GM12864 (cell line): ENCODE results near the gene GNAI2.

Experiments
- DNase-seq: peaks from one replicate; pipeline ENCODE4 v3.0.0-alpha.2; 2011; ENCODE audit warnings: low read depth
- H3K4me3 ChIP-seq: 2 replicates; pipeline ENCODE4 v1.5.1; 2011; ENCODE audit warnings: mild to moderate bottlenecking, low read depth, low read length, control low read depth
- TF ChIP-seq, protein P1 (sequence below): IDR thresholded peaks from 2 replicates; pipeline ENCODE4 v1.5.1; 2011; ENCODE audit warnings: low read depth, mild to moderate bottlenecking, moderate library complexity, low read length, control low read depth, inconsistent platforms; ENCODE audit errors: missing control alignments

The GNAI2 gene

DNA sequence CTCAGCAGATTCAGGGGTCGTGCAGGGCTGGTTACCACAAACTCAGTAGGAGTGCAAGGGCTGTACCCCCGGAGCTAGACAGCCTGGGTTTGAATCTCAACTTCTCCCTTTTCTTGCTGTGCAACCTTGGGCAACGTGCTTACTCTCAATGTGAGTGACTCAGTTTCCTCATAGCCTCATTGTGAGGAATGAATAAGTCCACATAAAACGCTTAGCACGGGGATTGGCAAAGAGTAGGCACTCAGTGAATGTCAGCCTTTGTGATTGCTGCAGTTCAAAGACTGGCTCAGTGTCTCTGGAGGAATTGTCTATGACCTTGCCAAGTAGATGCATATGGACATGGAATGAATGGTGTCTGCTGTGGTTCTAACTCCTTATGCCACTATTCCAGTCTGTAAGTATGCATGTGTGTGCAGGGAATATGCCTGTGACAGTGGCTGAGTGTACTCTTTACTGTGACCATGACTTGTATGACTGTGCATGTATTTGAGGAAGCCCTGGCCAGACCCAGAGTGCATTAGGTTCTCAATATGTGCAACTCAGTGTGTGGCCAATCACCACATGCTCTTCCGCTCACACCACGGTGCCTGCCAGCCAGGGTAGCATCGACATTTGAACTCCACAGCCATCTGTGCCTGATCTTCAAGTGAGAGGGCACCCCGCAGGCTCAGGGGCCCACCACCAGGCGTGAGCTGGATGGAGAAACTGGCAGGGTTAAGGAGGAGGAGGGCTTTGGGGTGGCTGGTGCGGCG is 64.1 kb downstream of the GNAI2 start:
- DNase-seq = no peak
- TF ChIP-seq, protein P1, sequence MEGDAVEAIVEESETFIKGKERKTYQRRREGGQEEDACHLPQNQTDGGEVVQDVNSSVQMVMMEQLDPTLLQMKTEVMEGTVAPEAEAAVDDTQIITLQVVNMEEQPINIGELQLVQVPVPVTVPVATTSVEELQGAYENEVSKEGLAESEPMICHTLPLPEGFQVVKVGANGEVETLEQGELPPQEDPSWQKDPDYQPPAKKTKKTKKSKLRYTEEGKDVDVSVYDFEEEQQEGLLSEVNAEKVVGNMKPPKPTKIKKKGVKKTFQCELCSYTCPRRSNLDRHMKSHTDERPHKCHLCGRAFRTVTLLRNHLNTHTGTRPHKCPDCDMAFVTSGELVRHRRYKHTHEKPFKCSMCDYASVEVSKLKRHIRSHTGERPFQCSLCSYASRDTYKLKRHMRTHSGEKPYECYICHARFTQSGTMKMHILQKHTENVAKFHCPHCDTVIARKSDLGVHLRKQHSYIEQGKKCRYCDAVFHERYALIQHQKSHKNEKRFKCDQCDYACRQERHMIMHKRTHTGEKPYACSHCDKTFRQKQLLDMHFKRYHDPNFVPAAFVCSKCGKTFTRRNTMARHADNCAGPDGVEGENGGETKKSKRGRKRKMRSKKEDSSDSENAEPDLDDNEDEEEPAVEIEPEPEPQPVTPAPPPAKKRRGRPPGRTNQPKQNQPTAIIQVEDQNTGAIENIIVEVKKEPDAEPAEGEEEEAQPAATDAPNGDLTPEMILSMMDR = no peak
- peak overlapping the region; percentile 62 for H3K4me3 ChIP-seq

DNA sequence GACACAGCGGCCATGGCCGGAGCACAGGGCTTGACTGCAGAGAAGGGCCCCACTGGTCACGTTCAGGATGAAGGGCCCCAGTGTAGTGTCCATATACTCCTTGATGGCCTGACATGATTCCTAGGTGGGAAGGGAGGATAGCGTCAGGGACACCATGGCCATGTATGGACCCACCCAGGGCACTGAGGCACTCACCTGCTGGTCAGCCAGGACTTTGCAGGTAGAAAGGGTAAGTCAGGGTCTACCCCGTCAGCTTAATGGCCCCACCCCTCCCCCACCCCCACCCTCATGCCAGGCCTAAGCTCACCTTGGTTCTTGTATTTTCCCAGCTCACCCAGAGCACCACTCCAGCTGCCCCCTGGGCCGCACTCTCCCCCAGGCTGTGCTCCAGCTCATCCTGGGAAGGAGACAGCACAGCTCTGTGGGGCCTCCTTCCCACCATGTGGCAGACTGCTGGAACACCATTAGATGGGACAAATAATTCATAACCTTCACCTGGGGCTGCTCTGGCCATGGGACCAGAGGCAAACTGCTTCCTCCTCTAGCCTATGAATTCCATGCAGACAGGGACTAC is 64.8 kb downstream of the GNAI2 start:
- peak overlapping the region; percentile 62 for H3K4me3 ChIP-seq
- no peak for DNase-seq
- TF ChIP-seq, protein P1 = no peak

DNA sequence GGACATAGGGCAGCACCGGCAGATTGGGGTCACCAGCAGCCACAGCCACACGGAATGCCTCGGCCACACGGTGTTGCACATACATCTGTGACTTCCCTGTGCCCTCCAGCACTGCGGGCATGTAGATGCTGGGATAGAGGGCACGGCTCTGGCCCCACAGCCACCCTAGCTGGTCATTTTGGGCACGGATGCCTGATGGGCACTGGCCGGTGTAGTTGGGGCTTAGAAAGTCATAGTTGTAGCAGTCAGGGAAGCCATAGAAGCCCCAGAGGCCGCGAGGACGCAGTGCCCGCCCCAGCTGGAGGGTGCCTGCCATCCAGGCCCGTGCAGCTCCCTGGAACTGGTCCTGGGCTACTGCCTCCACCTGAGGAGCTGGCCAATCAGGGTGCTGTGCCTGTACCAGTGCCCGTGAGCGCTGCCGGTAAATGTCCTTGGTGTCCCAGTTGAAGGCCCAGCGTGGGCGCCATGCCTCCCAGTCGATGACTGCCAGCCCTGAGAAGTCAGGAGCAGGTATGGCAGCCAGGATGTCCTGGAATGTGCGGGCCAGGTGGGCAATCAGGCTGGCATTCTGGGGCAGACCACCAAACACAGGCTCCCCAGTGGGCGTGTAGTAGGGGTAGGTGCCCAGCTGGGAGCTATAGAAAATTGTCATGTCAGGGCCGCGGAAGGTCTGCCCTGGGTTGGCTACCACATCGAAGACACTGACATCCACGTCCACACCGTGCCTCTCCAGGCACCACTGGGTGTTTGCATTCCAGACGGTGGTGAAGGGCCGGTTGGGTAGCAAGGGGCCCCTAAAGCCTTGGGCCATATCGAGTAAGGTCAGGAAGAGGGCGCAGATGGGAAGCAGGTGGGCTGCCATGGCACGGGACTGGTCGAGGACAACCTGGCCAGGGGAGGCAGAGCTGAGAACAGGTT is 66.3 kb downstream of the GNAI2 start:
- TF ChIP-seq, protein P1 = no peak
- DNase-seq = no peak
- no peak overlapping the region for H3K4me3 ChIP-seq

DNA sequence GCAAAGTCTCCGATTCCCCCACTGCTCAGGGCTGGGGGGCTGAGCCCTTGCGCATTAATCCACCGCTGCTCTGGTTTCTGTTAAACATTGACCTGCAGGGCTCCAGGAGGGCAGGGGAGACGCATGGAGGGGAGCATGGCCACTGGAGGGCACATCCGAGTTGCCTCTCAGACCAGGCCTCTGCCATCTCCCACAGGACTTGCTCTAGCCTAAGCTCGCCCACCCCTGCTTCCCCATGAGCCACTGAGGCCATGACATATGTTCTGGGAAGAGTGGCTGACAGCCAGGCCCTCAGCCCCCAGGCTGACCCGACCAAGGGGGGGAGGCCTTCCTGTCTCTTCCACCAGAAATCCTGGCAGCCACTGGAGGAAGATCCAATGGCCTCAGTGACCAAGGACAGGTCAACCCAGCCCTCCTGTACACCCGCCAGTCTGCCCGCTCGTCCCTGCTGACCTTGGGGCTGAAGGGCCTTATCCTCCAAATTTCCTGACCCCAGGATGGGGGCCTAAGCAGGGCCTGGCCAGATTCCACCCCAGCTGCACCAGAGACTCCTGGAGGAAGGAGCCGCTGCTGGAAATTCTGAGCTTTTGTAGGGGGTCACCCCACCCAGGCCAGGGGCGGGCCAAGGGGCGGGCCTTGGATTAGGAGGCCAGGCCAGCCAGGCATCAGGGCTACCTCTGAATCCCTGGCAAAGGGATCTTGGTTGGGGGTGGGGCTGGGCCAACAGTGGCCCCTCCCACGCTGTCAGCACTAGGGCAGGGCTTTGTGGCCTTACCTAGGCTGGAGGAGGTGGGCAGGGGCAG is 67.2 kb downstream of the GNAI2 start, which contains the start of gene HYAL1:
TSS of gene HYAL1 (minus strand) at position 562 of the 803 bp plus-strand sequence. CDS start 618 bp downstream, outside the sequence.
- TF ChIP-seq, protein P1 = no peak
- no peak within 1 kb of the TSS for H3K4me3 ChIP-seq
- no peak for DNase-seq

DNA sequence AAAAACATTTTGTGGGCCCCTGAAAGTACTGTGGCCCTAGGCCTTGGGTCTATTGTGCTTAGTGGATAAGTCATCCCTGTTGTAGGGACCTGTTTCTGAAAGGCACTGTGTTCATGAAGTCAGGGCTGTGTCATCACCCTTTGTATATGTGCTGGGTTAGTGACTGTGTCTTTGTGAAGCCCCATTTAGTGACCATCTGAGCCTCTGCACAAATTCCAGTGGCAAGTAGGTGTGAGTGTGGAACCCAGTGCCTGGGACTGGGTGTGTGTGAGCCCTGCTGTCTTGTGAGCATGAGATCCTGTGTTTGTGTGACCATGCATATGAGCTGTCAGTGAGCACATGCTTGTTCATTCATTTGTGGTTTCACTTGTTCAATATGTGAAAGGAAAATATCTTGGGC is 68.6 kb downstream of the GNAI2 start:
- TF ChIP-seq, protein P1 = no peak

More for the DNA sequence above, 68.6 kb downstream of the GNAI2 start:
- H3K4me3 ChIP-seq = no peak overlapping the region
- DNase-seq = no peak
